PFSK-1 (cell line): ENCODE data around the gene KCNJ5.

ENCODE experiments used
- FOXP2 ChIP-seq: optimal IDR thresholded peaks from 2 replicates; pipeline ENCODE3; 2011; ENCODE audit warnings: borderline replicate concordance, control low read depth, inconsistent platforms; ENCODE audit not compliant: insufficient read depth; ENCODE audit errors: extremely low read length, extremely low read depth
- POLR2AphosphoS5 ChIP-seq: IDR thresholded peaks from 2 replicates; pipeline ENCODE4 v1.6.1; 2012; ENCODE audit warnings: low read depth, mild to moderate bottlenecking, control low read depth, low read length, moderate library complexity
- REST ChIP-seq, 2 experiments: IDR thresholded peaks; 2 replicates each; pipeline versions ENCODE4 v1.6.1 to v1.8.0; 2011 to 2012; ENCODE audit warnings: low read depth in 2 of 2, low read length in 2 of 2, control low read depth in 1 of 2, inconsistent platforms in 1 of 2, mild to moderate bottlenecking in 1 of 2, moderate library complexity in 1 of 2; ENCODE audit not compliant: insufficient read depth in 1 of 2
- SIN3A ChIP-seq: IDR thresholded peaks from 2 replicates; pipeline ENCODE4 v1.6.1; 2012; ENCODE audit warnings: mild to moderate bottlenecking, low read length, moderate library complexity, borderline replicate concordance; ENCODE audit not compliant: insufficient read depth
- TAF1 ChIP-seq: IDR thresholded peaks from 2 replicates; pipeline ENCODE4 v1.6.1; 2012; ENCODE audit warnings: low read length, control low read depth, borderline replicate concordance; ENCODE audit not compliant: insufficient read depth

The KCNJ5 gene

GRCh38 chr11:128865490-128865889 is 25.7 kb upstream of the KCNJ5 start:
- TF ChIP-seq REST (IDR thresholded peaks at IDR 0.05; ENCODE audit: insufficient read depth in 1 of 2, low read depth in 2 of 2, low read length in 2 of 2) (no peak), FOXP2 (no peak), POLR2AphosphoS5 (no peak), TAF1 (no peak), SIN3A (no peak)

- TF ChIP-seq SIN3A, result no peak
- no peak for TF ChIP-seq FOXP2
- no peak for TF ChIP-seq TAF1
- TF ChIP-seq POLR2AphosphoS5, result no peak
- TF ChIP-seq REST (IDR thresholded peaks at IDR 0.05; ENCODE audit: insufficient read depth in 1 of 2, low read depth in 2 of 2, low read length in 2 of 2), result no peak
These were observed 23.9 kb upstream of the KCNJ5 start, which contains the start of gene KCNJ1 for GRCh38 chr11:128867277-128867676. Gene KCNJ1, minus strand, starts transcription at chr11:128867296. Its CDS starts 27,053 bp downstream, at chr11:128840243.

- TF ChIP-seq SIN3A, result no peak
- no peak for TF ChIP-seq POLR2AphosphoS5
- TF ChIP-seq FOXP2, result no peak
- no peak for TF ChIP-seq TAF1
- no peak for TF ChIP-seq REST (IDR thresholded peaks at IDR 0.05; ENCODE audit: insufficient read depth in 1 of 2, low read depth in 2 of 2, low read length in 2 of 2)
These were observed 22.1 kb upstream of the KCNJ5 start for GRCh38 chr11:128868841-128869671.

GRCh38 chr11:128871168-128871610 is 20.0 kb upstream of the KCNJ5 start:
- TF ChIP-seq FOXP2, result no peak
- no peak for TF ChIP-seq POLR2AphosphoS5
- no peak for TF ChIP-seq REST (IDR thresholded peaks at IDR 0.05; ENCODE audit: insufficient read depth in 1 of 2, low read depth in 2 of 2, low read length in 2 of 2)
- TF ChIP-seq SIN3A, result no peak
- no peak for TF ChIP-seq TAF1
